A204.1 (cell line): ENCODE measurements around the gene PROX2.

Experiments used
- FAIRE-seq: peaks from 2 replicates; lab custom pipeline; 2012; peaks lifted over from hg19 to GRCh38; lab: Jason Lieb, UNC

PROX2 gene

GRCh38 chr14:74841230-74842207, 34.4 kb downstream of the PROX2 start:
- no peak for FAIRE-seq

- FAIRE-seq = no peak
Observed at GRCh38 chr14:74840603-74841030, 35.3 kb downstream of the PROX2 start.

GRCh38 chr14:74838166-74838565, 37.8 kb downstream of the PROX2 start:
- peak; percentile 60 for FAIRE-seq

- no peak for FAIRE-seq
Observed at GRCh38 chr14:74836251-74836960, 39.5 kb downstream of the PROX2 start.

GRCh38 chr14:74835645-74836250, 40.2 kb downstream of the PROX2 start:
- no peak for FAIRE-seq

- FAIRE-seq = no peak
Observed at GRCh38 chr14:74834692-74835392, 41.1 kb downstream of the PROX2 start.

GRCh38 chr14:74832849-74833248, 43.1 kb downstream of the PROX2 start:
- no peak for FAIRE-seq

- FAIRE-seq = no peak
Observed at GRCh38 chr14:74829251-74829650, 46.7 kb downstream of the PROX2 start.

GRCh38 chr14:74826574-74826973, 49.4 kb downstream of the PROX2 start:
- no peak for FAIRE-seq
